Measurements from ENCODE around the gene LMCD1.
A peak's percentile ranks its signal among the peaks of the same experiment; 100 is the strongest.

The LMCD1 gene

DNA sequence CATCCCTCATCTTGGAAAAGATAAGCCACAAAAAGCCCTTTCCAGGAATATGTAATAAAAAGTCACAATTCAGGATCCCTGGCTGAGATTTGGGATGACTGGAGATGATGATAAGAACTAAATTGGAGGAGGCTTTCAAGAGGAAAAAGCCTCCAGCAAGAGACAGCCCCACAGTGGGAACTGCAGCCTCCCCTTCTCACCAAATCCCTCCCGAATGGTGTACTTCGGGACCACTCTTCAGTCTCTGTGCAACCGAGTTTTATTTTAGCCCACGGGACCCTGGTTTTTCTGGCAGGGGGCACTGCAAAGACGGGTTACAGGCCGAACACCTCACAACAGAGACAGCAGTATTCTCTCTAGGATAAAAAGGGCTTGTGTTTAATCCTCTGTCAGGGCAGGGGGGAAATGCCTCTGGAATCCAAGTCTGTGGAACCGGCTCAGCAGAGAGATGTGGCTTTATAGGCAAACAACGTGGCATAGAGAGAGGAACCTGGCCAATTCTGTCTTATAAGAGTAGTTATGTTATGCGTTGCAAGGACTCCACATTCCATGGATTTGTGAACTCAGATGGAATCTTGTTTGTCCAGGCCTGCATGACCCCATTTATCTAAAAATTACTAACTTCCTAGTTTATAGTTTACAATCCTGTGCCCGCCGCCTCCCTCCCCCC, 1.2 kb upstream of the LMCD1 start:
- peak; percentile 72 for DNase-seq
- in situ Hi-C loops (cut with HindIII; ENCODE audit: low pct_ligation_motif_present, low pct_unique_long_range_greater_than_20kb, low sequenced_read_pairs), result no loop called here

DNA sequence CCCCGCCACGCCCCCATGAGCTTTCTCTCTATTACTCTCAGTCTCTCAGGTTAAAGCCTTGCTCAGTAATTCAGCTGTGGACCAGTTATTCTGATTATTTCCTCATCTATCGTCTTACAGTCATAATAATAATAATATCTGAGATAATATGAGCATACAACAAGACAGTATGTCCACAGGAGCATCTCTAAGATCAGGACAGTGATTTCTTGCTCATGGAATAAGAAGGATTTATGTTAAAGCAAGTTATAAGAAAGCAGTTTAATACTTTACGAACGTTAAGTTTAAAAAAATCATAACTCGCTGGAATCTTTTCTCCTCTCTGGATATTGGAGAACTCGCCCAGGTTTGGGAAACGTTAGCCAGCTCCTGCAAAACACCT, 643 bp upstream of the LMCD1 start:
- in situ Hi-C loops (cut with HindIII; ENCODE audit: low pct_ligation_motif_present, low pct_unique_long_range_greater_than_20kb, low sequenced_read_pairs), result no loop called here
- no peak for DNase-seq

DNA sequence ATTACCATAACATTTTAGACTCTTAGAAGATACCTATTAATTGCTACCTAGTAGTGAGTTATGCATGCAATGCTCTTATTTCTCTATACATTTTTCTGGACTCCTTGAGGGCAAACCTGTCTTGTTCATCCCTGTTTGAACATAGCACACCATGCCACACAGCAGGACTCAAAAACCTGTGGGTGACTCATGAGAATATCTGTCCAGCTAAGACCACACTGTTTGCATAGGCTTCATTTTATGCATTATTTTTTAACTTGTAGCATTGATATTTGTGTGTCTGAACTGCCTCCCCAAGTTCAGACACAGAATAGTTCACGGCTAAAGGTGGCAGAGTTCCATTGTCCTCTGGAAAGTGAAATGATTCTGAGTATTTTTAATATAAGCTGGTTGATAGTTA, 1.8 kb downstream of the LMCD1 start:
- in situ Hi-C loops (cut with HindIII; ENCODE audit: low pct_ligation_motif_present, low pct_unique_long_range_greater_than_20kb, low sequenced_read_pairs), result no loop called here
- peak; percentile 65 for DNase-seq

- in situ Hi-C loops (cut with HindIII; ENCODE audit: low pct_ligation_motif_present, low pct_unique_long_range_greater_than_20kb, low sequenced_read_pairs), result no loop called here
- no peak for DNase-seq
Observed at GRCh38 chr3:8503871-8504610, 2.4 kb downstream of the LMCD1 start.

DNA sequence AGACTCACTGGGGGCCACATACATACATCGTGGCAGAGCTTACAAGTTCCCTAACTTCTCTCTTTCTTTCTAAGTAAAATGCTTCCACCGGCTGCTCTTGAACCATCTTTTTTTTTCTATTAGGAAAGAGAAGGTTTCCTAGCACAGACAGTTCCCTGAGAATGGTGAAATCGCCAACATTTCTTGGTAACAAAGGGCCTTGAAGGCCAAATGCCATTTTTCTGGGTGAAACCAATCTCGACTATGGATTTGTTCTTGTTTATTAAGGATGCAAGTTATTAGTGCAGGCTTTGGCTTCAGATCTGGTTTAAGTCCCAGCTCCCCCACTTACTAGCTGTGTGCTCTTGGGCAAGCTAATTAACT, 3.0 kb downstream of the LMCD1 start:
- no peak for DNase-seq
- in situ Hi-C loops (cut with HindIII; ENCODE audit: low pct_ligation_motif_present, low pct_unique_long_range_greater_than_20kb, low sequenced_read_pairs), result no loop called here

DNA sequence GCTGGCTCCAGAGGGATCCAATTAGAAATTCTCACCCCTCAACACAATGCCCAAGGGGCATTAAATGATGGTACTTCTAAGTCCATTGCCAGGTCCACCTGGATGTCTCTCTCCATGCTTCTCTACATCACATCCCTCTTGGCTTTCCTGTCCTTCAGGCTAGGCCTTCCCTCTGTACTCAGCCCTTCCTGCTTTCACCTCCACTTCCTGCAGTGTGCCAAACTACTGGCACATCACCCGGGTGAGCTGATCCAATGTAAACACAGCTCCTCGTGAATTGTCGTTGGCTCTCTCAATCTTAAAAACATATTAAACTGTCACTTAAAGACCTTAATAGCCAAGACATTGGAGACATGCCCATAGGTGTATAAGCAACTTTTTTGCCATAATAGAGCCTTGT, 4.0 kb downstream of the LMCD1 start:
- in situ Hi-C loops (cut with HindIII; ENCODE audit: low pct_ligation_motif_present, low pct_unique_long_range_greater_than_20kb, low sequenced_read_pairs), result no loop called here
- no peak for DNase-seq

DNA sequence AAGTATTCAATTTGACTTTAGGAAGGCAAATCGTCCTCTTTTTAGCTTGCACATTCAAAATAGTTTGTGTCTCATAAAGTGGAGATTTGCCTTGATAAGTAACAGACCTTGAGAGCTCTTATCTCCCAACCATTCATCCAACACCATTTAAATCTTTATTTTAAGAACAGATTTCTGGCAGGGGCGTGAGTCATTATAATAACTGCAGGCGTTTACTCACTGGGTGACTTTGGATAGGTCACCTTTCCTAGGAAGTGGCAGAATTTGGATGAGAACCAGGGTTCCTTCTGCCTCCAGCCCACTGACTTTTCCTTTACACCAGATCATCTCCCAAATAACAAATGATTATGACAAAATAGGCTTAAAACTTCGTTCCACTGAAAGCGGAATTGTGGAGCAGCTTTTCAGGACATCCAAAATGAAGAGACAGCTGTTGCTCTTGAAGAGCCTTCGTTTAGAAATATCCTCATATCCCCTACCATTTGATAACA, 5.0 kb downstream of the LMCD1 start:
- DNase-seq, result no peak
- in situ Hi-C loops (cut with HindIII; ENCODE audit: low pct_ligation_motif_present, low pct_unique_long_range_greater_than_20kb, low sequenced_read_pairs), result no loop called here

- no peak for DNase-seq
- in situ Hi-C loops (cut with HindIII; ENCODE audit: low pct_ligation_motif_present, low pct_unique_long_range_greater_than_20kb, low sequenced_read_pairs), result no loop called here
Observed at GRCh38 chr3:8507496-8507895, 5.9 kb downstream of the LMCD1 start.

DNA sequence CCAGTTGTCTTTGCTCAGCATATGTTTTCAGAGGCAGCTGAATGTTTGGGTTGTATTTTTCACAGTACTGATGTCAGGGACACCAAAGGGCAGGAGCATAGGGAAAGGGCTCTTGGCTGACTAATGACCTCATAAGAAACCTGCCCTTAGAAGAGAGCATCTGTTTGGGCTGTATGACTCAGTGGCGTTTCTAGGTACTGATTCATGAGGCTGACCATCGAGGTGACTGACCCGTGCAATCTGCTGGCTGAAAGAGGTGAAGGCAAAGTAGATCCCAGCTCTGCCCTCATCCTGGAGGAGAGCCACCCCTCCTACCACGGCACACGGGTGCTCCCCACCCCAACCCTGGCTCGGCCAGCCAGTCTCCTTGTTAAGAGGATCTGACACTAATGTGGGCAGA, 8.3 kb downstream of the LMCD1 start:
- in situ Hi-C loops (cut with HindIII; ENCODE audit: low pct_ligation_motif_present, low pct_unique_long_range_greater_than_20kb, low sequenced_read_pairs), result no loop called here
- peak; percentile 92 for DNase-seq

DNA sequence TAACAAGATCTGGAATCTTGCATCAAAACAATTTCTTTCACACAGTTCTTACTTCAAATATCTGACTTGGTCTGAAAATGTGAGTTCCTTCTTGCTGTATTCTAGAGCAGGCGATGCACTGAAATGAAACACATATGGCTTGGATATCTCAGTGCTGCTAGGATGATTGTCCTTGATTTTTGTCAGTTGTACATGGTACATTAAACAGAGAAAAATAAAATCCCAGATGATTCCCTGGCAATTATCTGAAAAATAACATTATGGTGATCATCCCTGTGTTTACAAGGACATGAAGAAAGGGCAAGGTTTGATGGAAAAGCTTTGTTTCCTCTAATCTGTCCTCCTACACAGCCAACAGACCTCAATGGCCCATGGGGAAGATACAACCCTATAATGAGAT, 10.6 kb downstream of the LMCD1 start:
- in situ Hi-C loops (cut with HindIII; ENCODE audit: low pct_ligation_motif_present, low pct_unique_long_range_greater_than_20kb, low sequenced_read_pairs), result no loop called here

GRCh38 chr3:8516047-8516661, 14.5 kb downstream of the LMCD1 start:
- in situ Hi-C loops (cut with HindIII; ENCODE audit: low pct_ligation_motif_present, low pct_unique_long_range_greater_than_20kb, low sequenced_read_pairs), result no loop called here
- no peak for DNase-seq

More for the DNA sequence above, 10.6 kb downstream of the LMCD1 start:
- DNase-seq, result no peak

- DNase-seq, result no peak
- in situ Hi-C loops (cut with HindIII; ENCODE audit: low pct_ligation_motif_present, low pct_unique_long_range_greater_than_20kb, low sequenced_read_pairs), result no loop called here
Observed at GRCh38 chr3:8516783-8517182, 15.2 kb downstream of the LMCD1 start.

DNA sequence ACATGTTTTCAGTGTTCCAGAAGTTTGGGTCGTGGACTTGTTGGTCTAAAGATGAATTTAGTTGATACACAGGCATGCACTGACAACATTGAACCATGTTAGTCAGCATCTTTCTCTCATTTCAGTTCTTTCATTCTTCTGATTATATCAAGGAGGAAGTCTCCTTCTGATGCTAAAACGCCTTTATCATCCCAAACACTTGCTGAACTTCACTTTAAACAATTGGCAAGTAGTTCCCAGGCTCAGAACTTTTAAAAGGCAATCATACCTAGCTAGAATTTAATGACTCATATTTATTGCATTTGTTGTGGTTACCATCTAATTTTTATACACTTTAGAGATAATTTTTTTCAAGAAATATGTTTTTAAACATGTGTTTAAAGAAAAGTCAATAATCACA, 15.9 kb downstream of the LMCD1 start:
- in situ Hi-C loops (cut with HindIII; ENCODE audit: low pct_ligation_motif_present, low pct_unique_long_range_greater_than_20kb, low sequenced_read_pairs), result no loop called here
- DNase-seq, result no peak

GRCh38 chr3:8518138-8518537, 16.5 kb downstream of the LMCD1 start:
- in situ Hi-C loops (cut with HindIII; ENCODE audit: low pct_ligation_motif_present, low pct_unique_long_range_greater_than_20kb, low sequenced_read_pairs), result no loop called here
- no peak for DNase-seq

GRCh38 chr3:8519156-8519555, 17.5 kb downstream of the LMCD1 start:
- no peak for DNase-seq
- in situ Hi-C loops (cut with HindIII; ENCODE audit: low pct_ligation_motif_present, low pct_unique_long_range_greater_than_20kb, low sequenced_read_pairs), result no loop called here

- in situ Hi-C loops (cut with HindIII; ENCODE audit: low pct_ligation_motif_present, low pct_unique_long_range_greater_than_20kb, low sequenced_read_pairs), result no loop called here
- no peak for DNase-seq
Observed at GRCh38 chr3:8519774-8520448, 18.3 kb downstream of the LMCD1 start.

GRCh38 chr3:8520816-8521403, 19.3 kb downstream of the LMCD1 start:
- in situ Hi-C loops (cut with HindIII; ENCODE audit: low pct_ligation_motif_present, low pct_unique_long_range_greater_than_20kb, low sequenced_read_pairs), result no loop called here
- no peak for DNase-seq

DNA sequence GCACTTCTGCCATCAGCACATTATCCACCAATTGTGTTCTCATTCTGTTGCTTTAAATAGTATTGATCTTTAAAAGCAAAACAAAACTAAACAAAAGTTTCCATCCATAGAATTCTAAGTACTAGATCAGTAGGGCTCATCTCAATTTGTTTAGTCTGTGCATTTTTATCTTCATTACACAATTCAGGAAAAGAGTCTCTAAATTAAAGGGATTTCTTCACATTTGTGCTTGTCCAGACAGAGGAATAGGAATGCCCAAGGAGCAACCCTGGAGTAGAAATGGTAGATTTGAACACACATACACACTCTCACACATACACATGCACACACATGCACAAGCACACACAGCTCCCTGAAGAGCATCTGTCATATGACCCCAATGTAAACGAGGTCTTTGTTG, 21.4 kb downstream of the LMCD1 start:
- DNase-seq, result no peak
- in situ Hi-C loops (cut with HindIII; ENCODE audit: low pct_ligation_motif_present, low pct_unique_long_range_greater_than_20kb, low sequenced_read_pairs), result no loop called here

- in situ Hi-C loops (cut with HindIII; ENCODE audit: low pct_ligation_motif_present, low pct_unique_long_range_greater_than_20kb, low sequenced_read_pairs), result no loop called here
- no peak for DNase-seq
Observed at GRCh38 chr3:8524249-8524648, 22.6 kb downstream of the LMCD1 start.
